Glutamatergic neuron (in vitro differentiated cells): ENCODE measurements around the gene PXYLP1. TPM values are rescaled to one million over a fixed set of nuclear protein-coding genes. Genes with fewer than 3 reads are reported as not detected.
A peak's percentile ranks its signal among the peaks of the same experiment; 100 is the strongest.
"Not testable (repeated sequence)": the region's sequence is repeated elsewhere in the genome, so short reads cannot be mapped to it uniquely, and the experiment has no call there.

Experiments used
- DNase-seq: peaks from one replicate; pipeline ENCODE4 v3.0.0; 2022
- H3K27ac Mint-ChIP-seq: one replicate; pipeline ENCODE4 v1.8.0; 2020; ENCODE audit warnings: mild to moderate bottlenecking, mixed read lengths, inconsistent platforms; ENCODE audit not compliant: unreplicated experiment
- H3K27me3 Mint-ChIP-seq: one replicate; pipeline ENCODE4 v1.8.0; 2020; ENCODE audit warnings: mild to moderate bottlenecking, moderate library complexity, mixed read lengths, inconsistent platforms; ENCODE audit not compliant: unreplicated experiment
- H3K36me3 Mint-ChIP-seq: one replicate; pipeline ENCODE4 v1.8.0; 2020; ENCODE audit warnings: mild to moderate bottlenecking, mixed read lengths, inconsistent platforms; ENCODE audit not compliant: unreplicated experiment
- H3K4me1 Mint-ChIP-seq: one replicate; pipeline ENCODE4 v1.8.0; 2020; ENCODE audit warnings: mild to moderate bottlenecking, low read depth, mixed read lengths, inconsistent platforms; ENCODE audit not compliant: unreplicated experiment
- H3K4me3 Mint-ChIP-seq: one replicate; pipeline ENCODE4 v1.8.0; 2020; ENCODE audit warnings: mild to moderate bottlenecking, mixed read lengths, inconsistent platforms; ENCODE audit not compliant: unreplicated experiment
- H3K9me3 Mint-ChIP-seq: one replicate; pipeline ENCODE4 v1.8.0; 2020; ENCODE audit warnings: mild to moderate bottlenecking, moderate library complexity, mixed read lengths, inconsistent platforms; ENCODE audit not compliant: unreplicated experiment
- total RNA-seq: library from RNA; stranded (reverse); fragmentation: NEBNext Ultra II Directional; extraction: Animal tissue kit (Norgen Biotek cat#: 25700); gene quantifications from one replicate; pipeline ENCODE4 v1.2.1, GENCODE V29; 2021; ENCODE audit not compliant: unreplicated experiment
- TF ChIP-seq, protein P1 (sequence below): fragments of 200-600 bp; sonication (generic); IDR thresholded peaks from one replicate; pipeline ENCODE4 v1.5.0; 2021; ENCODE audit not compliant: partially characterized antibody, unreplicated experiment

The PXYLP1 gene
- total RNA-seq, 1 donor from 2014 or later: 42.7 TPM

GRCh38 chr3:141294848-141295247, 63.2 kb downstream of the PXYLP1 start:
- no peak overlapping the region for H3K4me3 Mint-ChIP-seq
- H3K9me3 Mint-ChIP-seq: no peaks in the 10 kb centered on the region
- H3K27me3 Mint-ChIP-seq: peaks cover 2% of the 10 kb centered on the region
- DNase-seq: no peak
- no peak overlapping the region for H3K27ac Mint-ChIP-seq
- H3K4me1 Mint-ChIP-seq: peaks cover 22% of the 10 kb centered on the region
- TF ChIP-seq, protein P1, sequence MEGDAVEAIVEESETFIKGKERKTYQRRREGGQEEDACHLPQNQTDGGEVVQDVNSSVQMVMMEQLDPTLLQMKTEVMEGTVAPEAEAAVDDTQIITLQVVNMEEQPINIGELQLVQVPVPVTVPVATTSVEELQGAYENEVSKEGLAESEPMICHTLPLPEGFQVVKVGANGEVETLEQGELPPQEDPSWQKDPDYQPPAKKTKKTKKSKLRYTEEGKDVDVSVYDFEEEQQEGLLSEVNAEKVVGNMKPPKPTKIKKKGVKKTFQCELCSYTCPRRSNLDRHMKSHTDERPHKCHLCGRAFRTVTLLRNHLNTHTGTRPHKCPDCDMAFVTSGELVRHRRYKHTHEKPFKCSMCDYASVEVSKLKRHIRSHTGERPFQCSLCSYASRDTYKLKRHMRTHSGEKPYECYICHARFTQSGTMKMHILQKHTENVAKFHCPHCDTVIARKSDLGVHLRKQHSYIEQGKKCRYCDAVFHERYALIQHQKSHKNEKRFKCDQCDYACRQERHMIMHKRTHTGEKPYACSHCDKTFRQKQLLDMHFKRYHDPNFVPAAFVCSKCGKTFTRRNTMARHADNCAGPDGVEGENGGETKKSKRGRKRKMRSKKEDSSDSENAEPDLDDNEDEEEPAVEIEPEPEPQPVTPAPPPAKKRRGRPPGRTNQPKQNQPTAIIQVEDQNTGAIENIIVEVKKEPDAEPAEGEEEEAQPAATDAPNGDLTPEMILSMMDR: no peak
- peaks cover 4% of the 10 kb centered on the region for H3K36me3 Mint-ChIP-seq

GRCh38 chr3:141300426-141300825, 68.8 kb downstream of the PXYLP1 start:
- H3K36me3 Mint-ChIP-seq, H3K27me3 Mint-ChIP-seq, H3K4me1 Mint-ChIP-seq, H3K27ac Mint-ChIP-seq, H3K9me3 Mint-ChIP-seq, H3K4me3 Mint-ChIP-seq, DNase-seq: not testable (repeated sequence)

DNA sequence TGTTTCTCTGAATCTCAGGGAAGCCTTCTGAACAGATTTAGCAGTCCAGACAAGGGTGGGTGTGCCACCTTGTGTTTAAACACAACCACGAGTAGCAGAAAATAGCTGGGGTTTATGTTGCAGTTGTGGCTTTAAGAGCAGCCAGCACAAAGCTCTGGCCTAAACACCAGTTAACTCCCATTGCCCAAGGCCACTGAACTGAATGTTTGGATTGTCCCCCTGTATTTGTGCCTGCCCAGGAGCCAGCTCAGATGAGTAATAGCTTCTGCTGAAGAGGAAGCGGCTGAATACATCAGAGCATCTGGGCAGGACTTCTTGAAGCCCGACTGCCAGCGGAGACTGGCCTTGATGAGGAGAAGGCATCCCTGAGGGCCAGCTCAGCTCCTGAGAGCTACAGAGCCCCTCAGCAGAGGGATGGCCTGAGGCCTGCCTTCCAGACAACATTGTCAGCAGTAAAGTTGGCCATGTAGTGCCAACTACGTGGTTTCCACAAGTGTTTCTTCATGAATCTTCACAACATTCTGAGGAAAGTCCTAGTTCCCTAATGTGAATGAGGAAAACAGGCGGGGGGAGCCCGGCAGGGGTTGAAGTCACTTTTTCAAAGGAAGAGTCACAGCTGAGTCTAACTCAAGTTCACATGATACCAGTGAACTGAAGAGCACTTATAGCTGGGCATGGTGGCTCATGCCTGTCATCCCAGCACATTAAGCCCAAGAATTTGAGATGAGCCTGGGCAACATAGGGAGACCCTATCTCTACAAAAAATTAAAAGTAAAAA, 70.9 kb downstream of the PXYLP1 start:
- Mint-ChIP-seq H3K4me3 (no peak overlapping the region), H3K4me1 (peaks cover 15% of the 10 kb centered on the region), H3K27ac (no peak overlapping the region), H3K9me3 (peaks cover 2% of the 10 kb centered on the region), H3K27me3 (peaks cover 3% of the 10 kb centered on the region), H3K36me3 (peaks cover 5% of the 10 kb centered on the region)
- DNase-seq: no peak
- TF ChIP-seq, protein P1: no peak

GRCh38 chr3:141303481-141304223, 72.0 kb downstream of the PXYLP1 start:
- no peak overlapping the region for H3K27ac Mint-ChIP-seq
- H3K36me3 Mint-ChIP-seq: peaks cover 8% of the 10 kb centered on the region
- H3K27me3 Mint-ChIP-seq: peaks cover 5% of the 10 kb centered on the region
- DNase-seq: no peak
- no peak overlapping the region for H3K4me3 Mint-ChIP-seq
- TF ChIP-seq, protein P1: peak; percentile 95
- H3K4me1 Mint-ChIP-seq: peaks cover 22% of the 10 kb centered on the region
- H3K9me3 Mint-ChIP-seq: peaks cover 4% of the 10 kb centered on the region

DNA sequence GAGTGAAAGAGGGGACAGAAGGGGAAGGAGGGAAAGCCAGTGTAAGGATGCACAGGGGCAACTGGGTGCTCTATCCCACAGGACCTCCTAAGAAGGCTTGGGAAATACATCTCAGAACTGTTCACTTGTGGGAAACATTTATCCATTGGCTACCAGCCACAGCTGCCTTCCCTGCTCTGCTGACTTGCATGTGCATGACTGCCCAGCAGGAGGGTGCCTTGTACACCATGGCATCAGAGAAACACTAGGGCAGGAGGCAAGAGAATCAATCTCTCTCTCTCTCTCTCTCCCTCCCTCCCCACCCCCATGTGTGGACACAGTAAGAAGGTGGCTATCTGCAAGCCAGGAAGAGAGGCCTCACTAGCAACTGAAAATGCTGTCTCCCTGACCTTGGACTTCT, 73.8 kb downstream of the PXYLP1 start:
- H3K36me3 Mint-ChIP-seq: peaks cover 8% of the 10 kb centered on the region
- TF ChIP-seq, protein P1: no peak

More for the DNA sequence above, 73.8 kb downstream of the PXYLP1 start:
- Mint-ChIP-seq H3K9me3 (peaks cover 6% of the 10 kb centered on the region), H3K4me1 (peaks cover 24% of the 10 kb centered on the region), H3K4me3 (no peak overlapping the region), H3K27me3 (peaks cover 6% of the 10 kb centered on the region), H3K27ac (no peak overlapping the region)
- no peak for DNase-seq
